ENCODE data around the gene CDKN2D. TPM values are rescaled to one million over a fixed set of nuclear protein-coding genes. Genes with fewer than 3 reads are reported as not detected.

Gene CDKN2D
- total and polyA plus RNA-seq, 9 donors, result 2.8 to 7.6 (median 5.6) TPM

DNA sequence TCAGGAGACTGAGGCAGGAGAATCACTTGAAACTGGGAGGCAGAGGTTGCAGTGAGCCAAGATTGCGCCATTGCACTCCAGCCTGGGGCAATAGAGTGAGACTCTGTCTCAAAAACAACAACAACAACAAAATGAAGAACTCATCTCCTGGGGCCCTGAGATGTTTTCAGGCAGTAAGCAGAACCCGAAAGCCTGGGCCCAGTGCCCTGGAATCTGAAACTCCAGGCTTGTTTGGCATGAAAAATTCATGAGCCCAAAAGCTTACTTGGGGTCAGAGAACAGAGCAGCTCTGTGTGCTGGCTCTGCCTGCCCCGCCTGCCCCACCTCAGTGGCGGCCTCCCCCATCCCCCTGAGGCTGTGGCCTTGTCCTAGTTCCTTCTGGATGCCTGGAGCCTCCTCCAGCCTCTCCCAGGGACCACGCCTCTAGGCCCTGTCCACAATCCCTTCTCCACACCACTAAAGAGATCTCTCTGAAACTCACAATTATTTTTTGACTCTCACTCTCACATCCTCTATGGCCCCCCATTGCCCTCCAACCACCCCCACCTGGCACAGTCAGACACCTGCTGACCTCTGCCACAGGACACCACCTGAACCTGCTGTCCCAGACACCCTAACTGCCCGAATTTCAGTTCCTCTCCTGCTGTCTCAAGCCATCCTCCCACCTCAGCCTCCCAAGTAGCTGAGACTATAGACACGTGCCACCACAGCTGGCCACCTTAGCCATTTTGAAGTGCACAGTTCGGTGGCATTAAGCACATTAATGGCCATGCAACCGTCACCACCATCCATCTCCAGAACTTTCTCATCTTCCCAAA is 25.2 kb upstream of the CDKN2D start:
- Histone ChIP-seq H3K4me1 (ENCODE audit: insufficient read depth) (peaks cover 6% of the 10 kb centered on the region), H3K9me3 (no peaks in the 10 kb centered on the region), H3K4me3 (no peak overlapping the region), H3K27ac (no peak overlapping the region), H3K27me3 (no peaks in the 10 kb centered on the region), H3K36me3 (no peaks in the 10 kb centered on the region)
- intact Hi-C loops (cut with DNase I), result no loop called here
- no peak for TF ChIP-seq POLR2A (IDR thresholded peaks at IDR 0.05)
- TF ChIP-seq, protein P1, sequence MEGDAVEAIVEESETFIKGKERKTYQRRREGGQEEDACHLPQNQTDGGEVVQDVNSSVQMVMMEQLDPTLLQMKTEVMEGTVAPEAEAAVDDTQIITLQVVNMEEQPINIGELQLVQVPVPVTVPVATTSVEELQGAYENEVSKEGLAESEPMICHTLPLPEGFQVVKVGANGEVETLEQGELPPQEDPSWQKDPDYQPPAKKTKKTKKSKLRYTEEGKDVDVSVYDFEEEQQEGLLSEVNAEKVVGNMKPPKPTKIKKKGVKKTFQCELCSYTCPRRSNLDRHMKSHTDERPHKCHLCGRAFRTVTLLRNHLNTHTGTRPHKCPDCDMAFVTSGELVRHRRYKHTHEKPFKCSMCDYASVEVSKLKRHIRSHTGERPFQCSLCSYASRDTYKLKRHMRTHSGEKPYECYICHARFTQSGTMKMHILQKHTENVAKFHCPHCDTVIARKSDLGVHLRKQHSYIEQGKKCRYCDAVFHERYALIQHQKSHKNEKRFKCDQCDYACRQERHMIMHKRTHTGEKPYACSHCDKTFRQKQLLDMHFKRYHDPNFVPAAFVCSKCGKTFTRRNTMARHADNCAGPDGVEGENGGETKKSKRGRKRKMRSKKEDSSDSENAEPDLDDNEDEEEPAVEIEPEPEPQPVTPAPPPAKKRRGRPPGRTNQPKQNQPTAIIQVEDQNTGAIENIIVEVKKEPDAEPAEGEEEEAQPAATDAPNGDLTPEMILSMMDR (IDR thresholded peaks at IDR 0.05), result no peak
- TF ChIP-seq EP300 (IDR thresholded peaks at IDR 0.05), result no peak
- 48 to 52% (median 50%) methylated on average over 9 of the region's 9 CpGs for WGBS, 3 donors
- DNase-seq, result peak in 3 of 5 donors; percentile 29 to 72 (median 54)

DNA sequence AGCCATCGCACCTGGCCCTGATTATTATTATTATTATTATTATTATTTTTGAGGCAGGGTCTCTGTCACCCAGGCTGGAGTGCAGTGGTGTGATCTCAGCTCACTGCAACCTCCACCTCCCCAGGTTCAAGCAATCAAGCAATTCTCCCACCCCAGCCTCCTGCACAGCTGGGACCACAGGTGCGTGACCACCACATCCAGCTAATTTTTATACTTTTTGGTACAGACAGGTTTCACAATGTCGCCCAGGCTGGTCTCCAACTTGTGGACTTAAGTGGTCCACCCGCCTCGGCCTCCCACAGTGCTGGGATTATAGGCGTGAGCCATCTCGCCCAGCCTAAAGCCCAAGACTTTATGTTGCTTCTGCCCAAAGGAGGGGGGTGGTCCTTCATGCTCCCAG is 24.4 kb upstream of the CDKN2D start:
- H3K36me3 ChIP-seq, result no peaks in the 10 kb centered on the region
- no peak overlapping the region for H3K4me3 ChIP-seq
- H3K9me3 ChIP-seq, result no peaks in the 10 kb centered on the region
- TF ChIP-seq, protein P1 (IDR thresholded peaks at IDR 0.05), result no peak
- TF ChIP-seq EP300 (IDR thresholded peaks at IDR 0.05) (no peak), POLR2A (IDR thresholded peaks at IDR 0.05) (no peak)
- peaks cover 6% of the 10 kb centered on the region for H3K4me1 ChIP-seq (ENCODE audit: insufficient read depth)
- DNase-seq, result no peak
- intact Hi-C loops (cut with DNase I), result no loop called here
- no peaks in the 10 kb centered on the region for H3K27me3 ChIP-seq
- H3K27ac ChIP-seq, result no peak overlapping the region
- WGBS, 3 donors, result 92 to 94% (median 93%) methylated on average over 7 of the region's 7 CpGs

DNA sequence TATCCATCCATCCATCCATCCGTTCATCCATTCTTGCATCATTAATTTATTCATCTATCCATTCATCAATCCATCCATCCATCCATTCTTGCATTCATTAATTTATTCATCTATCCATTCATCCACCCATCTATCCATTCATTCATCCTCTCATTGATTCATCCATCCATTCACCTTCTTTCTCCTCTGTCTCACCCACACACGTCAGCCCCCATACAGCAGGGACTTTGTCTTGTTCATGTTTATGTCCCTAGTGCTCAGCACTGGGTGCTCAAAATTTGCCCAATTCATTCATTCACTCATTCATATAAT is 19.0 kb upstream of the CDKN2D start:
- Histone ChIP-seq H3K4me1 (ENCODE audit: insufficient read depth) (no peaks in the 10 kb centered on the region), H3K36me3 (no peaks in the 10 kb centered on the region), H3K27me3 (no peaks in the 10 kb centered on the region), H3K9me3 (no peaks in the 10 kb centered on the region), H3K27ac (no peak overlapping the region), H3K4me3 (no peak overlapping the region)
- intact Hi-C loops (cut with DNase I), result no loop called here
- DNase-seq, result no peak
- no peak for TF ChIP-seq EP300 (IDR thresholded peaks at IDR 0.05)
- TF ChIP-seq, protein P1 (IDR thresholded peaks at IDR 0.05), result no peak
- TF ChIP-seq POLR2A (IDR thresholded peaks at IDR 0.05), result no peak
- 81 to 86% (median 84%) methylated on average over 2 of the region's 2 CpGs for WGBS, 3 donors

DNA sequence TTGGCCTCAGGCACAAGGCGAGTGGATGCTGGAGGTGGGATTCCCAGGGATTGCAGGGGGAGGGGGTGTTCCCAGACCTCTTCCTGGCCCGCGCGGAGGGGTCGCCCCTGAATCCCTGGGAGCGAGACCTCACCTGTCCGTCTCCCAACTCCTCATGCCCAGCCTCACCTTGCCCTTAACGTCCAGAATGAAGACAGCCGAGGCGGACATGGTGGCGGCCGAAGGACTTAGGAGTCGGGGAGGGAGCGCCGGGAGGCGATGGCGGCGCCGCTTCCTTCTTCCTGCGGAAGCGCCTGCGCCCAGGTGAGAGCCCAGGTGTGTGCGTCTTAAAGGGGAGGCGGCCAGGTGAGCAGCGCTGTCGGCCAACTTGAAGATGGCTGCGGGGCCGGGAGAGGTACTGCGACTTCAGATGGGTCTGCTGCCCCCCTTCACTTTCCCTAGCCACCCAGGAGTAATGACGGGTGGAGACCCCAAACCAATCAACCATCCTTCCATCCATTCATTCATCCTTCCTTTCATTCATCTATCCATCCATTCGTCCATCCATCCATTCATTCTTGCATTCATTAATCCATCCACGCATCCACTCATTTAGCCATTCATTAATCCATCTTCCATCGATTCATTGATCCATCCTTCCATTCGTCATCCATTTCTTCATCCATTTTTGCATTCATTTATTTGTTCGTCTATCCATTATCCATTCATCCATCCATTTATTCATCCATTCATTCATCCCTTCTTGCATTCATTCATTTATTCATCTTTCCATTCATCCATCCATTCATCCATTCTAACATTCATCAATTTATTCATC is 18.5 kb upstream of the CDKN2D start, which contains the start of gene AP1M2:
TSS of gene AP1M2 (minus strand) at position 291 of the 817 bp plus-strand sequence. CDS start at position 210, 81 bp downstream.
- DNase-seq, result no peak
- WGBS, 3 donors, result 14 to 16% (median 15%) methylated on average over 34 to 35 of the region's 35 CpGs
- Histone ChIP-seq H3K27ac (no peak within 1 kb of the TSS), H3K4me1 (ENCODE audit: insufficient read depth) (no peaks in the 10 kb centered on the region), H3K9me3 (no peaks in the 10 kb centered on the region), H3K27me3 (no peaks in the 10 kb centered on the region), H3K4me3 (no peak within 1 kb of the TSS), H3K36me3 (no peaks in the 10 kb centered on the region)
- intact Hi-C loops (cut with DNase I), result no loop called here
- no peak for TF ChIP-seq EP300 (IDR thresholded peaks at IDR 0.05)
- TF ChIP-seq, protein P1 (IDR thresholded peaks at IDR 0.05), result no peak
- TF ChIP-seq POLR2A (IDR thresholded peaks at IDR 0.05), result no peak
